ENCODE results near the gene RPL41. TPM values are rescaled to one million over a fixed set of nuclear protein-coding genes. Genes with fewer than 3 reads are reported as not detected.

RPL41 gene
- total and polyA plus RNA-seq, 4 donors, result 979 to 2,155 (median 1,482) TPM

DNA sequence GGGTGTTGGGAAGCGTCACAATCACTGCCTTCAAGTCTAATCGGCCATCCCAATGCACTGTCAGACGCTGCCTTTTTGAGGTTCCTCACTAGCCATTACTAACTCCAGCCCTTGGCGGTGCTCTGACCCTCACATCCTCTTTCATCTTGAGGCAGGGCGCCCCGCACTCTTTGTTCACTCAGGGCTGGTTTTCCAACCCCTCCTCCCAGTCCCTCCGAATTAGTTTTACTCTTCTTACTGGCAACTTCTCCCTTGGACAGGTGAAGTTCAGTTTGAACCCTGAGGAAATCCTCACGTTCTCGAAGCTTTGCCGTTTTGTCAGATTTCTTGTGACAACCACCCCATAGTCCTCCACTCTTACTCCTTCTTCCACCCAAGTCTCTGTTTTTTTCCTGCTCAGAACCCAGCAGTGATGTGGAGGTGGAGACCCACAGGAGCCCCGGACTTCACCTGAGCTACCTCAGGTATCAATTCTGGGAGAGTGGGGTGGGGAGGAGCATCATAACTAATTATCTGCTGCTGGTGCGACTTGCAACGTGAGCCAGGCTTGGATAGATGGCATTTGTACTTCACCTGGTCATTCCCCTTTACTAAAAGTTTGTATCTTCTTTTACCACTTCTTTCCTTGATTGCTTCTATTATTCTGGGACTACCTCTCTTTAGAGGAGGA is 2.4 kb downstream of the RPL41 start:
- peaks cover 34 to 58% (median 49%) of the 10 kb centered on the region in 4 donors for H3K4me1 ChIP-seq (ENCODE audit: control insufficient read depth in 4 of 4, insufficient read depth in 4 of 4, low read length in 3 of 4)
- H3K27ac ChIP-seq (ENCODE audit: low read depth in 1 of 2, low read length in 2 of 2), result peak overlapping the region; percentile 71 to 89
- H3K9me3 ChIP-seq (ENCODE audit: control insufficient read depth in 4 of 4, low read length in 3 of 4), result no peaks in the 10 kb centered on the region
- H3K9ac ChIP-seq (ENCODE audit: low read depth in 1 of 2, low read length in 2 of 2), result peak overlapping the region; percentile 51 to 63
- no peaks in the 10 kb centered on the region for H3K27me3 ChIP-seq (ENCODE audit: control insufficient read depth in 4 of 4, insufficient read depth in 4 of 4, low read length in 3 of 4)
- TF ChIP-seq, protein P1, sequence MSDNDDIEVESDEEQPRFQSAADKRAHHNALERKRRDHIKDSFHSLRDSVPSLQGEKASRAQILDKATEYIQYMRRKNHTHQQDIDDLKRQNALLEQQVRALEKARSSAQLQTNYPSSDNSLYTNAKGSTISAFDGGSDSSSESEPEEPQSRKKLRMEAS (IDR thresholded peaks at IDR 0.05), result no peak
- TF ChIP-seq, protein P2, sequence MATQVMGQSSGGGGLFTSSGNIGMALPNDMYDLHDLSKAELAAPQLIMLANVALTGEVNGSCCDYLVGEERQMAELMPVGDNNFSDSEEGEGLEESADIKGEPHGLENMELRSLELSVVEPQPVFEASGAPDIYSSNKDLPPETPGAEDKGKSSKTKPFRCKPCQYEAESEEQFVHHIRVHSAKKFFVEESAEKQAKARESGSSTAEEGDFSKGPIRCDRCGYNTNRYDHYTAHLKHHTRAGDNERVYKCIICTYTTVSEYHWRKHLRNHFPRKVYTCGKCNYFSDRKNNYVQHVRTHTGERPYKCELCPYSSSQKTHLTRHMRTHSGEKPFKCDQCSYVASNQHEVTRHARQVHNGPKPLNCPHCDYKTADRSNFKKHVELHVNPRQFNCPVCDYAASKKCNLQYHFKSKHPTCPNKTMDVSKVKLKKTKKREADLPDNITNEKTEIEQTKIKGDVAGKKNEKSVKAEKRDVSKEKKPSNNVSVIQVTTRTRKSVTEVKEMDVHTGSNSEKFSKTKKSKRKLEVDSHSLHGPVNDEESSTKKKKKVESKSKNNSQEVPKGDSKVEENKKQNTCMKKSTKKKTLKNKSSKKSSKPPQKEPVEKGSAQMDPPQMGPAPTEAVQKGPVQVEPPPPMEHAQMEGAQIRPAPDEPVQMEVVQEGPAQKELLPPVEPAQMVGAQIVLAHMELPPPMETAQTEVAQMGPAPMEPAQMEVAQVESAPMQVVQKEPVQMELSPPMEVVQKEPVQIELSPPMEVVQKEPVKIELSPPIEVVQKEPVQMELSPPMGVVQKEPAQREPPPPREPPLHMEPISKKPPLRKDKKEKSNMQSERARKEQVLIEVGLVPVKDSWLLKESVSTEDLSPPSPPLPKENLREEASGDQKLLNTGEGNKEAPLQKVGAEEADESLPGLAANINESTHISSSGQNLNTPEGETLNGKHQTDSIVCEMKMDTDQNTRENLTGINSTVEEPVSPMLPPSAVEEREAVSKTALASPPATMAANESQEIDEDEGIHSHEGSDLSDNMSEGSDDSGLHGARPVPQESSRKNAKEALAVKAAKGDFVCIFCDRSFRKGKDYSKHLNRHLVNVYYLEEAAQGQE (IDR thresholded peaks at IDR 0.05), result no peak
- no peak for TF ChIP-seq GABPA (IDR thresholded peaks at IDR 0.05 in 1 of 2, conservative IDR thresholded peaks at IDR 0.05 in 1 of 2)
- no peak for TF ChIP-seq FOXA1 (IDR thresholded peaks at IDR 0.05)
- TF ChIP-seq HNF4A (conservative IDR thresholded peaks at IDR 0.05), result no peak
- TF ChIP-seq, protein P3, sequence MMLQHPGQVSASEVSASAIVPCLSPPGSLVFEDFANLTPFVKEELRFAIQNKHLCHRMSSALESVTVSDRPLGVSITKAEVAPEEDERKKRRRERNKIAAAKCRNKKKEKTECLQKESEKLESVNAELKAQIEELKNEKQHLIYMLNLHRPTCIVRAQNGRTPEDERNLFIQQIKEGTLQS (IDR thresholded peaks at IDR 0.05), result no peak
- no peak for TF ChIP-seq FOXA2 (IDR thresholded peaks at IDR 0.05)
- TF ChIP-seq HNF4G (IDR thresholded peaks at IDR 0.05), result no peak
- TF ChIP-seq, protein P4, sequence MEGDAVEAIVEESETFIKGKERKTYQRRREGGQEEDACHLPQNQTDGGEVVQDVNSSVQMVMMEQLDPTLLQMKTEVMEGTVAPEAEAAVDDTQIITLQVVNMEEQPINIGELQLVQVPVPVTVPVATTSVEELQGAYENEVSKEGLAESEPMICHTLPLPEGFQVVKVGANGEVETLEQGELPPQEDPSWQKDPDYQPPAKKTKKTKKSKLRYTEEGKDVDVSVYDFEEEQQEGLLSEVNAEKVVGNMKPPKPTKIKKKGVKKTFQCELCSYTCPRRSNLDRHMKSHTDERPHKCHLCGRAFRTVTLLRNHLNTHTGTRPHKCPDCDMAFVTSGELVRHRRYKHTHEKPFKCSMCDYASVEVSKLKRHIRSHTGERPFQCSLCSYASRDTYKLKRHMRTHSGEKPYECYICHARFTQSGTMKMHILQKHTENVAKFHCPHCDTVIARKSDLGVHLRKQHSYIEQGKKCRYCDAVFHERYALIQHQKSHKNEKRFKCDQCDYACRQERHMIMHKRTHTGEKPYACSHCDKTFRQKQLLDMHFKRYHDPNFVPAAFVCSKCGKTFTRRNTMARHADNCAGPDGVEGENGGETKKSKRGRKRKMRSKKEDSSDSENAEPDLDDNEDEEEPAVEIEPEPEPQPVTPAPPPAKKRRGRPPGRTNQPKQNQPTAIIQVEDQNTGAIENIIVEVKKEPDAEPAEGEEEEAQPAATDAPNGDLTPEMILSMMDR (IDR thresholded peaks at IDR 0.05; ENCODE audit: low read depth, low read length, missing input control), result no peak
- no peak for TF ChIP-seq NR2F2 (IDR thresholded peaks at IDR 0.05)
- TF ChIP-seq SP1 (IDR thresholded peaks at IDR 0.05), result no peak
- TF ChIP-seq EGR1 (IDR thresholded peaks at IDR 0.05; ENCODE audit: low read depth in 2 of 2), result no peak
- TF ChIP-seq RXRA (IDR thresholded peaks at IDR 0.05), result no peak
- WGBS, result 6% methylated on average over 13 of the region's 13 CpGs
- H3K36me3 ChIP-seq (ENCODE audit: control insufficient read depth in 4 of 4, insufficient read depth in 3 of 4, low read depth in 1 of 4, low read length in 3 of 4), result peaks cover 0 to 2% (median under 1%) of the 10 kb centered on the region in 4 donors
- H3K4me3 ChIP-seq (ENCODE audit: low read depth in 1 of 3, low read length in 3 of 3), result peak overlapping the region; percentile 45 to 80 (median 74)
- no peak for DNase-seq (ENCODE audit: low spot score)

DNA sequence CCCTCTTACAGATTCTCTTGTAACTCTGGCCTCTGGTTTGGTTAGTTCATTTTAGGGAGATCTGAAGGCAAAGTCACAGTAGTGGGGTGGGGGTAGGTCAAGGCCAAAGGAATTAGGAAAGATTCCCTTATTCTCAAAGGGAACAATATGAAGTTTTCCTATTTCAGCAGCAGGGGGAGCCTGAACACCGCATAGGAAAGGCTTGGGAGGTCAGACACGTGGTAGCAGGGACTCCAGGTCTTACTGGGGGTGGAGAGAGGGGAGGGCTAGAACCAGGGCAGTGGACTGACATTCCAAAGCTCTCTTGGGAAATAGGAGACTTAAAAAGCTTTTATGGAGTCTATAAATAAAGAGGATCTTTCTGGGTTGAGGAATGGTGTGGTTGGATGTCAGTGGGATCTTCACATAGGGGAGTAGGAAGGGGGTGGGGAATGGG is 2.9 kb downstream of the RPL41 start:
- H3K27ac ChIP-seq (ENCODE audit: low read depth in 1 of 2, low read length in 2 of 2), result peak overlapping the region; percentile 71 to 89
- H3K9ac ChIP-seq (ENCODE audit: low read depth in 1 of 2, low read length in 2 of 2), result peak overlapping the region; percentile 51 to 63
- no peaks in the 10 kb centered on the region for H3K27me3 ChIP-seq (ENCODE audit: control insufficient read depth in 4 of 4, insufficient read depth in 4 of 4, low read length in 3 of 4)
- H3K36me3 ChIP-seq (ENCODE audit: control insufficient read depth in 4 of 4, insufficient read depth in 3 of 4, low read depth in 1 of 4, low read length in 3 of 4), result no peaks in the 10 kb centered on the region
- peaks cover 34 to 61% (median 49%) of the 10 kb centered on the region in 4 donors for H3K4me1 ChIP-seq (ENCODE audit: control insufficient read depth in 4 of 4, insufficient read depth in 4 of 4, low read length in 3 of 4)
- 0% methylated on average over 2 of the region's 2 CpGs for WGBS
- no peaks in the 10 kb centered on the region for H3K9me3 ChIP-seq (ENCODE audit: control insufficient read depth in 4 of 4, low read length in 3 of 4)
- H3K4me3 ChIP-seq (ENCODE audit: low read depth in 1 of 3, low read length in 3 of 3), result peak overlapping the region in 1 of 3 donors; percentile 74
- peak; percentile 64 for DNase-seq (ENCODE audit: low spot score)
- TF ChIP-seq EGR1 (IDR thresholded peaks at IDR 0.05; ENCODE audit: low read depth in 2 of 2), result no peak
- TF ChIP-seq RAD21 (IDR thresholded peaks at IDR 0.05), result peak; percentile 99
- TF ChIP-seq, protein P4 (IDR thresholded peaks at IDR 0.05; ENCODE audit: low read depth, low read length, missing input control), result peak; percentile 88
- TF ChIP-seq, protein P3 (IDR thresholded peaks at IDR 0.05), result peak; percentile 20
- TF ChIP-seq, protein P2 (IDR thresholded peaks at IDR 0.05), result peak; percentile 54
- peak; percentile 46 for TF ChIP-seq FOXA1 (IDR thresholded peaks at IDR 0.05)
- peak in 1 of 2 donors; percentile 62 for TF ChIP-seq GABPA (IDR thresholded peaks at IDR 0.05 in 1 of 2, conservative IDR thresholded peaks at IDR 0.05 in 1 of 2)
- peak in 1 of 2 donors; percentile 28 for TF ChIP-seq JUND (IDR thresholded peaks at IDR 0.05)
- TF ChIP-seq, protein P1 (IDR thresholded peaks at IDR 0.05), result peak; percentile 83
- TF ChIP-seq HNF4A (conservative IDR thresholded peaks at IDR 0.05), result peak; percentile 65 to 68
- TF ChIP-seq NR2F2 (IDR thresholded peaks at IDR 0.05), result peak; percentile 89

Measured in liver (tissue), 9 donors.